Lung (tissue), 12 donors: ENCODE measurements around the gene ADCY3. TPM values are rescaled to one million over a fixed set of nuclear protein-coding genes. Genes with fewer than 3 reads are reported as not detected.

Source experiments
- ATAC-seq: fragments of 200-7000 bp; cut with Tn5 transposase; one replicate; pipeline ENCODE4 v1.9.1; 2020; ENCODE audit warnings: moderate number of reproducible peaks; ENCODE audit not compliant: insufficient read depth, low FRiP score
- DNase-seq, 3 donors: peaks; one replicate each; pipeline ENCODE4 v3.0.0-alpha.2; 2013 to 2017
- H3K27ac ChIP-seq, 2 donors: one replicate each; pipeline ENCODE4 v1.5.1; 2013; ENCODE audit warnings: mild to moderate bottlenecking in 2 of 2, moderate library complexity in 2 of 2, control low read depth in 1 of 2, inconsistent platforms in 1 of 2, low read depth in 1 of 2, low read length in 1 of 2
- H3K27me3 ChIP-seq, 3 donors: one replicate each; pipeline ENCODE4 v1.5.1; 2013; ENCODE audit warnings: low read length in 2 of 3; ENCODE audit not compliant: control insufficient read depth in 3 of 3, insufficient read depth in 3 of 3
- H3K36me3 ChIP-seq, 4 donors: one replicate each; pipeline ENCODE4 v1.5.1; 2013; ENCODE audit warnings: low read length in 4 of 4, mild to moderate bottlenecking in 1 of 4, moderate library complexity in 1 of 4; ENCODE audit not compliant: control insufficient read depth in 4 of 4, insufficient read depth in 4 of 4
- H3K4me1 ChIP-seq, 5 donors: one replicate each; pipeline ENCODE4 v1.5.1; 2013; ENCODE audit warnings: low read length in 5 of 5, mild to moderate bottlenecking in 2 of 5, moderate library complexity in 1 of 5; ENCODE audit not compliant: control insufficient read depth in 5 of 5, insufficient read depth in 5 of 5
- H3K4me3 ChIP-seq: one replicate; pipeline ENCODE4 v1.5.1; 2013; ENCODE audit warnings: mild to moderate bottlenecking, control low read depth, moderate library complexity
- H3K9ac ChIP-seq, 2 donors: one replicate each; pipeline ENCODE4 v1.5.1; 2013; ENCODE audit warnings: low read length in 2 of 2, control low read depth in 1 of 2; ENCODE audit not compliant: insufficient read depth in 1 of 2
- H3K9me3 ChIP-seq, 4 donors: one replicate each; pipeline ENCODE4 v1.5.1; 2013; ENCODE audit warnings: low read length in 3 of 4, mild to moderate bottlenecking in 1 of 4, moderate library complexity in 1 of 4; ENCODE audit not compliant: control insufficient read depth in 4 of 4, insufficient read depth in 3 of 4
- CTCF ChIP-seq: IDR thresholded peaks from 2 replicates; pipeline ENCODE4 v1.5.1; 2012; ENCODE audit warnings: mild to moderate bottlenecking; ENCODE audit errors: control extremely low read depth, extremely low read depth
- WGBS, 2 donors: extraction: QIAGEN DNeasy Blood & Tissue Kit; methylation state at CpG; one replicate each; pipeline ENCODE4 v1.1.7; 2013; 5-methylcytosine and 5-hydroxymethylcytosine counted together
- polyA plus RNA-seq, 2 donors: library from polyadenylated mRNA; stranded (reverse); fragments of 200-250 nt; gene quantifications; one replicate each; pipeline ENCODE4 v1.2.1, GENCODE V29; 2013
- total RNA-seq, 2 donors: library from RNA; depleted of rRNA in 1 of 2; stranded (reverse); fragments of >200 nt in 1 of 2; gene quantifications; one replicate each; pipeline ENCODE4 v1.2.1, GENCODE V29; 2014 to 2021
- donor health status: control.
- donor health status: control.
- donor health status: Bipolar disorder and iron deficiency.
- donor health status: healthy.
- donor health status: DM: yes; HTN: yes; CAD: no.

Gene ADCY3
- total and polyA plus RNA-seq, 4 donors: 27.9 to 74.8 (median 45.8) TPM

GRCh38 chr2:24885221-24886125, 34.6 kb downstream of the ADCY3 start:
- no peak overlapping the region for H3K9ac ChIP-seq
- peaks cover 0 to 3% (median 1%) of the 10 kb centered on the region in 4 donors for H3K36me3 ChIP-seq

DNA sequence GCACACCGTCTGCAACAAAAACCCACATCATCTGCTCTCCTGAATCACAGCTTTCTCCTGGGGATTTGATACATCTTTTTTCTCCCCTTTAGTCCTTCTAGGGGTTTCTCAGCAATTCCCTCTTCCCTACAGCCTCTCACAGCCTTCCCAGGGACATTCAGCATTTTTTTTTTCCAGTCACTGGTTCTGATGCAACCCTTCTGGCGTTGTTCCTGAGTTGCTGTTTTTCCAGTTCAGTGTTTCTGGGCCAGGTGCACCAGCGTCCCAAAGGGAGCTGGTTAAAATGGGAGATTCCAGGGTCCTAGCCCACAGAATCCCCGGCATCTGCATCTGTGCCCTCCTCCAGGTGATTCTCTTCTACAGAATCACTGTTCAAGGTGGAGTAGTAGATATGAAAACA, 36.1 kb downstream of the ADCY3 start:
- no peak for TF ChIP-seq CTCF
- DNase-seq (peak in 1 of 3 donors; percentile 32), ATAC-seq (no peak)
- WGBS, 2 donors: 54 to 63% methylated on average over 4 of the region's 4 CpGs
- H3K27me3 ChIP-seq: no peaks in the 10 kb centered on the region
- H3K9me3 ChIP-seq: no peaks in the 10 kb centered on the region
- H3K36me3 ChIP-seq: peaks cover 0 to 3% (median 1%) of the 10 kb centered on the region in 4 donors
- peaks cover 0 to 16% (median 2%) of the 10 kb centered on the region in 5 donors for H3K4me1 ChIP-seq
- H3K4me3 ChIP-seq: no peak overlapping the region
- H3K9ac ChIP-seq: no peak overlapping the region
- no peak overlapping the region for H3K27ac ChIP-seq

More at GRCh38 chr2:24885221-24886125, 34.6 kb downstream of the ADCY3 start:
- no peak for TF ChIP-seq CTCF
- 72 to 84% methylated on average over 11 of the region's 11 CpGs for WGBS, 2 donors
- peaks cover 0 to 16% (median 2%) of the 10 kb centered on the region in 5 donors for H3K4me1 ChIP-seq
- H3K27me3 ChIP-seq: no peaks in the 10 kb centered on the region
- H3K4me3 ChIP-seq: no peak overlapping the region
- peak; percentile 62 to 67 (median 63) for DNase-seq
- H3K9me3 ChIP-seq: no peaks in the 10 kb centered on the region
- no peak overlapping the region for H3K27ac ChIP-seq
- ATAC-seq: no peak

DNA sequence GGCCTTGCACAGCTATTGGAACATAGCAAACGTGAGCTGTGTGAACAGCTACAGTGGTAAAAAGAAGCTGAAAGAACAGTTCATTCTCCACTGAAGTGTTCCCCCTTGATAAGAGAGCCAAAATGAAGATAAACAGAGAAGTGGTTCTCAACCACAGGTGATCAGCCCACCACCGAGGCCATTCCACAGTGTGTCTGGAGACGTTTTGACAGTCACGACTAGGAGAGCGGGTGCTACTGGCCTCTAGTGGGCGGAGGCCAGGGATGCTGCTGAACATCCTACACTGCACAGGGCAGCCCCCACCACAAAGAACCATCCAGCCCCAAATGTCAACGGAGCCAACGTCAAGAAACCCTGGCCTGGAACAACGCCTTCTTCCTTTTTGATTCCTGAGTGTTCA, 38.4 kb downstream of the ADCY3 start:
- H3K4me1 ChIP-seq: peaks cover 0 to 15% (median under 1%) of the 10 kb centered on the region in 5 donors
- no peak overlapping the region for H3K4me3 ChIP-seq
- H3K9ac ChIP-seq: no peak overlapping the region
- H3K36me3 ChIP-seq: peaks cover 0 to 3% (median 0%) of the 10 kb centered on the region in 4 donors
- TF ChIP-seq CTCF: no peak
- DNase-seq: no peak
- no peak overlapping the region for H3K27ac ChIP-seq
- 88 to 89% methylated on average over 9 of the region's 9 CpGs for WGBS, 2 donors
- no peak for ATAC-seq
- no peaks in the 10 kb centered on the region for H3K27me3 ChIP-seq
- no peaks in the 10 kb centered on the region for H3K9me3 ChIP-seq
